HG03521 (cell line): ENCODE data around the gene RPL7A.
"Not testable (repeated sequence)": the region's sequence is repeated elsewhere in the genome, so short reads cannot be mapped to it uniquely, and the experiment has no call there.

Experiments used
- ATAC-seq: cut with Tn5 transposase; IDR thresholded peaks from one replicate; pipeline ENCODE4 v1.9.1; 2021; ENCODE audit warnings: mild to moderate bottlenecking, moderate library complexity; ENCODE audit not compliant: unreplicated experiment

Gene RPL7A

DNA sequence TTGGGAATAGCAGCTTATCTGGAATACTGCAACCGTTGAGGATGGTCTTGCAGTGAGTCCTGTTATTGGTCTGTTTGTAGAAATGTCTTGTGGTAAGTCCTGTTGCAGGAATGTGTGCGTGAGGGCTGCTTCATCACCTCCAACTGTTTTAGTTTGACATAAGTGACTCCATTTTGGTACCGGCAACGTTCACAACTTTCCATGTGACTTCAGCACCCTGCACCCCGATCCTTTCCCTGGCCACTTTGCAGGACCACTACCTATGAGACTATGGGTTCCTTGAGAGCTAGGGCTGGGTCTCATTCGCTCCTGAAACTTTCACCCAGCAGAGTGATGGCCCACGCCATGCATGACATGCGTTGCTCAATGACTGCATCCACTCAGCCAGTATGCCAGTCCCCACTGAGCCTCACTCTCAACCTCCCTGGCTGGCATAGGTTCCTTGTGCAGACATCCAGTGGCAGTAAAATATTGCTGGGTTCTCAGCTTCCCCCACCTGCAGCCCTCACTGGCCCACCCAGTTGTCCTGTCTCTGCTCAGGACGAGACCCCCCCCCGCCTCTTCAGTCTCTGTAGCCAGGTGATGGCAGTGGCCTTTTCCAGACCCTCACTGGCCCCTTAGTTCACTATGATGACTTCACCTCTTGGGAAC, 20.1 kb upstream of the RPL7A start:
- ATAC-seq = no peak

DNA sequence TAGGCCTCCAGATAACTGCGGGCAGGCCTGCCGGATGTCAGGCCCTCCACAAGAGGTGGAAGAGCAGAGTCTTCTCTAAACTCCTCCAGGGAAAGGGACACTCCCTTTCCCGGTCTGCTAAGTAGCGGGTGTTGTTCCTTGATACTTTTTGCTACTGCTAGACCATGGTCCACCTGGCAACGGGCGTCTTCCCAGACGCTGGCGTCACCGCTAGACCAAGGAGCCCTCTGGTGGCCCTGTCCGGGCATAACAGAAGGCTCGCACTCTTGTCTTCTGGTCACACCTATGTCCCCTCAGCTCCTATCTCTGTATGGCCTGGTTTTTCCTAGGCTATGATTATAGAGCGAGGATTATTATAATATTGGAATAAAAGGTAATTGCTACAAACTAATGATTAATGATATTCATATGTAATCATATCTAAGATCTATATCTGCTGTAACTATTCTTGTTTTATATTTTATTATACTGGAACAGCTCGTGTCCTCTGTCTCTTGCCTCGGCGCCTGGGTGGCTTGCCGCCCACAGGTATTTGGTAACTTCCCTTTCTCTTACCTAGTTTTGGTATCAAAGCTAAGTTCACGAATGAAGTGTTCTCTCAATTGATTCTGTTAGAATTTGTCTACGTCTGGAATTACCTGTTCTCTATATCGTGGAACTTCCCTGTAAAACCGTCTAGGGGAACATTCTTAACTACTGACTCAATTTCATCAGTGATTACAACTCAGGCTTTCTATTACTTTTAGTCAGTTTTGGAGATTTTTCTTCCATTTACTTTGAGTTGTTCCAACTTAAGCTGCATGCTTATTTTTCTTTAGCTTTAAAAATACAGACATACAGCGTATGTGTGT, 18.5 kb upstream of the RPL7A start:
- not testable (repeated sequence) for ATAC-seq

DNA sequence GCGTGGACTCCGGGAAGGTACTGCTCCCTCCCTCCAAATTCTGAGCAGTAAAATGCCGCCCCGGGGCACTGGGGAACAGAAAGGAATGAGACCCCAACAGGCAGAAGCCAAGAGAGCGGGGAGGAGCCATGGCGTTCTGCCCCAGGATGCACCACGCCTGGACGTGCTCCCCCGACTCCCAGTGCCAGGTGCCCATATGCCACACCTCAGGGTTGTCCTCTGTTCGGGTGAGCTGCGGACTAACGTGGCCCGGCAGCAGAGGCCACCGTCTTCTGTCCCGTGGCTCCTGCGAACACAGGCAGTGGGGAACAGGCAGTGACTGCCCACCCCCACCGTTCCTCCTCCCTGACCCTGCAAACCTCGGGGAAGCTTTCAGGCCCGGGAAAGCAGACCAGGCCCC, 16.8 kb upstream of the RPL7A start:
- no peak for ATAC-seq

GRCh38 chr9:133331641-133332380, 16.2 kb upstream of the RPL7A start:
- no peak for ATAC-seq

DNA sequence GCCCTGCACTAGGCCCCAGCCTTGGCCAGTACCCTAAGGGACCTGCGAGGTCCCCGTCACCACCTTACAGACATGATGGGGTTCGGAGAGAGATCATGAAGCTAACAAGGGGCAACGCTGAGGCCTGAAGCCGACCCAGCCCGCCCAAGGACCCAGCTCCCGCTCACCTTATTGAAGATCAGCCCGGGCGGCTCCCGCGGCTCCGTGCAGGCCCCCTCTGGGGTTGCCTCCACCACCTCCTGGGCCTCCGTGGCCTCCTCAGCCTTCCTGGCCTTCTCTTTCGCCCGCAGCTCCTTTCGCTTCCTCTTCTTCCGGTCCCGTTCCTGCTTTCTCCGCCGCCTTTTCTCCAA, 15.7 kb upstream of the RPL7A start:
- ATAC-seq = no peak

DNA sequence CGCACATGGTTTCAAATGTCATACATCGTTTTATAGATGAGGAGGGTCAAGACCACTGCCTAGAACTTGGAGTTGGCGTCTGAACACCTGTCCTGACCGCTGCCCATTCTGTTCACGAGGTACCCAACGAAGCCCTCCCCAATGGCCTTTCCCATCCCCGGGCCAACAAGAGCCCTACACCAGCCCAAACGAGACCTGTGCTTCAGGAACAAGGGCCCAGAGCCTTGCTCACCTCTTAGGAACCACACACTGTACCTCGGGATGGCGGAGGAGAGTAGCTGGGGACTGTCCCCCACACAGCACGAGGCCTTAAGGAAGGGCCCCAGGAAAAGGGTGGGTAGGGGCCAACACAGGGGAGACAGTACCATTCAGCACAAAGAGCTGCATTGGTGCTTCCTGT, 15.0 kb upstream of the RPL7A start:
- ATAC-seq = no peak

DNA sequence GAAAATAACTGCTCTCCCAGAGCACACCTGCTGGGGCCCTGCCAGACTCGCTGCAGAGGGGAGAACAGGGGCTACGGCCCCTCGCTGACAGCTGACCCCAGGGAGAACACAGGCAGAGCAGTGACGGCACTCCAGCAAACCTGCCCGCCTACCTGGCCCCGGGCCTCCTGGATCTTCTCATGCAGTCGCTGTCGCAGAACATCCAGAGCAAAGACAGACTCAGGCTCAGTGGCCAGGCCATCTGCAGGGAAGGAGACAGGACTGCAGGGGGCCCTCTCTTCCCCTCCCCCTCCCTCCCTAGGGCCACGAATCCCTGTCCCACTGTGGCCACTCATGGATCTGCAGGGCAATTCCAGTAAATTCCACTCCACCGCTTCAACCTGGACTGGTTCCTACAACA, 14.5 kb upstream of the RPL7A start:
- no peak for ATAC-seq

GRCh38 chr9:133334161-133334560, 13.9 kb upstream of the RPL7A start:
- ATAC-seq = no peak

GRCh38 chr9:133334888-133335287, 13.1 kb upstream of the RPL7A start:
- not testable (repeated sequence) for ATAC-seq

- peak; percentile 76 for ATAC-seq
Observed at GRCh38 chr9:133335924-133336811, 11.8 kb upstream of the RPL7A start, which contains the start of gene SURF6. Gene SURF6 (minus strand): TSS chr9:133336188. CDS start chr9:133336132, 56 bp downstream.

DNA sequence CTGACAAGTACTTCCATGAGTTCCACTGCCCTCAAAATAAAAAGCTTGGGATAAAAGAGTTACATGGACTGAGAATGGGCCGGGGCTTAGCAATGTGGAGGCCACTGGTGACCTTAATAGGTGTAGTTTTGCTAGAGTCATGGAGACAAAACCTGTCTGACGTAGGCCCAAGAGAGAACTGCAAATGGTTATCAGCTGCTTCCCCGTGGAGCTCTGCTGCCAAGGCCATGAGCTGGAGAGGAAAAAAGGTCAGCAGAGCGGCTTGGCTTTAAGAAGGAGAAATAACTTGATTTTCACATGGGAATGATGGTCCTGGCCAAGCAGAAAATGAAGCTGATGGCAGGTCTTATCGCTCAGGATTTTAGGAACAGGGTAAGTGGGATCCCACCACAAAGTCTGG, 8.4 kb upstream of the RPL7A start:
- ATAC-seq = no peak

DNA sequence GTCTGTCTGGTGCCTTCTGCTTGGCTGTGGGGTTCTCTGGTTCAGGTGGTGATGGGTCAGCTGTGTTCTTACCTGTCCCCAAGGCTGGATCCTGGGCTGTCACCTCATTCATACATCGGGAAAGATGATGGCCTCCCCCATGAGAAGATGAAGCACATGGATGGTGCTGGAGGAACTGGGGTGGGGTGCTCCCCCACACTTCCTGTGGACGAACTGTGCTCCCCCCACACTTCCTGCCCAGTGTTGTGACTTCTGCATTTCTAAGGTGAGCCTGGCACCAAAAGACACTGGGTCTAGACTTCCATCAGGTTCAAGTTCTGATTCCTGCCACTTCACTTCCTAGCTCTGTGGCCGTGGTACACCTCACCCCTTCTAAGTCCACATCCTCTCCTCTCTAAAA, 7.8 kb upstream of the RPL7A start:
- no peak for ATAC-seq

GRCh38 chr9:133340916-133341315, 7.1 kb upstream of the RPL7A start:
- ATAC-seq = no peak

DNA sequence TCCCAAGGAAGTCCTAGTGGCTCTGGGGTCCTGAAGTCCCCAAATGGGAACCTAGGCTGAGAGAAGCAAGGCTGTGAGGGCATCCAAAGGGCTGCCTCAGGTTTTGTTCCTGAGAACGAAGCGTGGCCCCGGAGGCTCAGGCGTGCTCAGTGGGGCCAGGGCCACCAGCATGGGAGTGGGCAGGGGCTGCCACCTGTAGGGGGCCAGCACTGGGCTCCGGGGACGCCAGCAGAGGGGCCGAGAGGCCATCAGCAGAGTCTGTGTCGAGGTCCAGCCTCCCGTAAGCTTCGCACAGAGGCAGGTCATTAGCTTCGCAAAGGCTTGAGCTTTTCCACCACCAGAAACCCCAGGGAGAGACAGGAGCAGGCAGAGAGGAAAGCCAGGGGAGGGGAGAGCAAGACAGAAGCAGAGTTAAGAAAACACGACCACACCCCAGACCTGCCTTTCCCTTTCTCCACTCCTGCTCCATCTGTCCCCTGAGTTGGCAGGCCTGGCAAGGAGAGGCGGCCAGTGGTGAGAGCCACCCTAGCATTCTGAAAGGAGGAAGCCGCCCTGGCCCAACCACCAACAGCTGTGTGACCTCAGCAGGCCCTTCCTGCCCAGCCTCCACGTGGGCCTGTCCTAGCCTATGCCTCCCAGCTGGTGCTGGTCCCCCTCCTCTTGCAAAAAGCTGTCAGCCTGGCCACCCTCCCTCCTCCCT, 6.5 kb upstream of the RPL7A start:
- no peak for ATAC-seq

- ATAC-seq = no peak
Observed at GRCh38 chr9:133342069-133342406, 6.0 kb upstream of the RPL7A start.

GRCh38 chr9:133342570-133342969, 5.4 kb upstream of the RPL7A start:
- no peak for ATAC-seq

DNA sequence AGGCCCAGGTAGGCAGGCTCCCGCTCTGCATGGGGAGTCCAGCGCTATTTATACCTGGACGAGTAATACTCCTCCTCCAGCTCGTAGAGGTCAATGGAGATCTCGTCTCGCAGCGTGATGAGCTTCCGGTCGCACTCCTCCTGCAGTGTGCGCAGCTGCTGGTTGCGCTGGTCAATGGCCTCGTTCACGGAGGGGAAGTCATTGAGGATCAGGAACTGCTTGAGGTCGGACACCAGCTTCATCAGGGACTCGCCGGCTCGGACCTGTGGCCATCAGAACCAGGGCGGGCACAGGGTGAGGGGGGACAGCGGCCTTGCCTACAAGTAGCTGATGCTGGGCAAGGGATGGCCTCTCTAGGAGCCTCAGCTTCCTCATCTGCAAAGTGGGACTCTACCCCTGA, 3.9 kb upstream of the RPL7A start:
- ATAC-seq = no peak

DNA sequence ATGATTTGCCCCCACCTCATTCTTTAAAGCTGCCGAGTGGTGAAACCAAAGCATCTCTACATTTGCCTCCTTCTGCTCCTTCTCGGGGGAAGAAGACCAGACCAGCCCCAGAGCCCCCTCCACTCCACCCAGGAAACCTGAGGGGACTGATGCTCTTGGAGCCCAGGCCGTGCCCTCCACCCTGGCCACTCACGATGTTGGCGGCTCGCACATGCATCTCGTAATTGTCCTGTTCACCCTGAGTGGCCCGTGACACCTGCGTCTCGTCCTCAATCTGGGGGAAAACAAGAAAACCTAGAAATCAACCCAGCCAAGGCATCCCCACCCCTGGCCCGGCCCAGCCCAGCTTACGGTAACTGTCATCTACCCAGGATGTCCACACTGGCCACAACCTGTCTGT, 3.0 kb upstream of the RPL7A start:
- no peak for ATAC-seq

GRCh38 chr9:133345596-133345995, 2.4 kb upstream of the RPL7A start:
- no peak for ATAC-seq

GRCh38 chr9:133346021-133346785, 1.8 kb upstream of the RPL7A start:
- ATAC-seq = no peak
